H1 (cell line): ENCODE measurements around the gene CGREF1. TPM values are rescaled to one million over a fixed set of nuclear protein-coding genes. Genes with fewer than 3 reads are reported as not detected.

Source experiments
- BRCA1 ChIP-seq: IDR thresholded peaks from 2 replicates; pipeline ENCODE4 v1.6.1; 2012; ENCODE audit warnings: low read depth, low read length, improper control_type of control experiment
- CREB1 ChIP-seq: IDR thresholded peaks from 2 replicates; pipeline ENCODE4 v1.6.1; 2012; ENCODE audit warnings: inconsistent platforms
- JUN ChIP-seq: IDR thresholded peaks from 2 replicates; pipeline ENCODE4 v1.6.1; 2011; ENCODE audit warnings: low read depth, mild to moderate bottlenecking, improper control_type of control experiment, low read length
- KDM5A ChIP-seq: fragments of 200-600 bp; IDR thresholded peaks from 2 replicates; pipeline ENCODE4 v1.7.1; 2012; ENCODE audit warnings: mild to moderate bottlenecking, low read length, inconsistent platforms, mixed read lengths
- MAX ChIP-seq: IDR thresholded peaks from 2 replicates; pipeline ENCODE4 v1.6.1; 2012; ENCODE audit warnings: inconsistent platforms
- NANOG ChIP-seq: IDR thresholded peaks from 2 replicates; pipeline ENCODE4 v1.6.1; 2011; ENCODE audit warnings: low read length, low read depth, mild to moderate bottlenecking, inconsistent platforms; ENCODE audit not compliant: insufficient read depth, poor library complexity, severe bottlenecking
- PHF8 ChIP-seq: fragments of 200-600 bp; sonication (generic); conservative IDR thresholded peaks from 2 replicates; pipeline ENCODE4 v1.7.1; 2012; ENCODE audit warnings: low read depth, mild to moderate bottlenecking, inconsistent platforms, low read length, moderate library complexity
- POLR2A ChIP-seq, 2 experiments: IDR thresholded peaks; 1 replicate in 1 of 2; 2 replicates in 1 of 2; pipeline ENCODE4 v1.6.1; 2011; ENCODE audit warnings: low read depth in 2 of 2, low read length in 2 of 2, mild to moderate bottlenecking in 2 of 2; ENCODE audit errors: control extremely low read depth in 1 of 2
- POLR2AphosphoS5 ChIP-seq: IDR thresholded peaks from 2 replicates; pipeline ENCODE4 v1.6.1; 2011; ENCODE audit warnings: low read depth, low read length
- RAD21 ChIP-seq, 2 experiments: IDR thresholded peaks in 1 of 2; conservative IDR thresholded peaks in 1 of 2; 2 replicates each; pipeline ENCODE4 v1.6.1; 2011; ENCODE audit warnings: low read depth in 2 of 2, low read length in 2 of 2, improper control_type of control experiment in 1 of 2, inconsistent platforms in 1 of 2, mild to moderate bottlenecking in 1 of 2, moderate library complexity in 1 of 2
- RBBP5 ChIP-seq: IDR thresholded peaks from 2 replicates; pipeline ENCODE4 v1.7.1; 2012; ENCODE audit warnings: low read depth, mild to moderate bottlenecking, inconsistent platforms, low read length, moderate library complexity, borderline replicate concordance
- SP4 ChIP-seq: IDR thresholded peaks from 2 replicates; pipeline ENCODE4 v1.6.1; 2012; ENCODE audit warnings: low read length, inconsistent platforms
- TEAD4 ChIP-seq: IDR thresholded peaks from 2 replicates; pipeline ENCODE4 v1.6.1; 2012; ENCODE audit warnings: low read depth, low read length, inconsistent platforms, mixed read lengths
- polyA plus RNA-seq, 7 experiments: library from polyadenylated mRNA; depleted of rRNA in 3 of 7; stranded (reverse) in 5 of 7; unstranded in 2 of 7; fragments of >200 nt in 5 of 7; fragments of 200-250 nt in 2 of 7; gene quantifications; 1 replicate in 5 of 7; 2 replicates in 1 of 7; 4 replicates in 1 of 7; pipeline versions ENCODE4 v1.2.1 to v1.2.3, GENCODE V29; 2011 to 2013; ENCODE audit warnings: missing spikeins in 2 of 7, mixed read lengths in 2 of 7
- total RNA-seq: library from RNA; stranded (reverse); fragmentation: NEBNext Ultra II Directional; extraction: Animal tissue kit (Norgen Biotek cat#: 25700); gene quantifications from 2 replicates; pipeline ENCODE4 v1.2.1, GENCODE V29; 2021

CGREF1 gene
- total and polyA plus RNA-seq, 2 of the 8 experiments (the other 6 are each of a cell fraction or from before 2014, with no cell fraction given) = 2.5 to 3.4 TPM

DNA sequence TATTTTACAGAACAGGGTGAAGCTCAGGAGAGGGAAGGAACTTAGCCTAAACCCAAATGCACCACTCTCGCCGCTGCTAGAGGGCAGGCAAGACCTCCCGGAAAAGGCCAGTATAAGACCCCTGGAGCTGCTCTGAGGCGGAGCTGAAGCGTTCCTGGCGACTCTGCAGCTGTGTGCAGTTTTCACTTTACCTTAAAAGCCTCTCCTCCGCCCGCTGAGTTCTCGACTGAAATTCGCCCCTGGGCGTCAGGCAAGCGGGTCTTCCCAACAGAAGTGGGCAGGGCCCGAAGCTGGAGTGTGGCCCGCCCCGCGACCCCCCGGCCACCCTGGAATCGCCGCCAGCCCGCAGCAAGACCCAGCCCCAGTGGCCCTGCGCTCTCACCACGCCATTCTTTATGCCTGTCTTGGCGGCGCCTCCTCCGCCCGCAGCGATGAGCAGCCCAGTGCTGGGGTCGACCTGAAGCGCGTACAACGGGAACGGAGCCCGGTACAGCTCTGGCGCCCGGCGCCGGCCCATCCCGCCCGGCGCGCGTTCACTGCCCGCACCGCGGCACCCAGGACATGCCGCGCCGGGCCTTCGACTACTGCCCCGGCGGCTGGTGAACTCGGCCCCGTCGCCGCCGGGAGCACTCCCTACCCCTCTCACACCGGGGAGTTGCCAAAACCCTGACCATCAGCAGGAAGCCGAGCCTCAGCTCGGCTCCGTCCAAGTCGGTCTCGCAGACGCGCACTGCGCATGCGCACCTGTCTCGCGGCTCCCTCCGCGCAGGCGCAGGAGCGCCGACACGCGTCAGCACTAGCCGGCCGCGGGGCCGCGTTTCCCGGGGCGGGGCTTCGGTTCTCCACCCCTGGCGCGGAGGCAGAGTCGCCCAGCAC is 15.2 kb upstream of the CGREF1 start, which contains the start of gene PREB (continued):
- TF ChIP-seq POLR2AphosphoS5 (no peak; the same call in 1 of the 2 replicates), KDM5A (0 out of 2 replicates have a peak, but pooled peaks have one; percentile 7), NANOG (no peak), RBBP5 (peak; percentile 74; the same call in 1 of the 2 replicates), TEAD4 (no peak), CREB1 (peak; percentile 85), BRCA1 (no peak), POLR2A (IDR thresholded peaks at IDR 0.05; ENCODE audit: control extremely low read depth in 1 of 2, low read depth in 2 of 2, low read length in 2 of 2) (no peak), JUN (no peak), SP4 (peak; percentile 93; the same call in 1 of the 2 replicates), PHF8 (peak; percentile 77), MAX (0 out of 2 replicates have a peak, but pooled peaks have one; percentile 14), RAD21 (IDR thresholded peaks at IDR 0.05 in 1 of 2, conservative IDR thresholded peaks at IDR 0.05 in 1 of 2; ENCODE audit: low read depth in 2 of 2, low read length in 2 of 2) (peak; percentile 56 to 67)
